Endothelial cell of umbilical vein (primary cell): ENCODE data around the gene C11orf71. TPM values are rescaled to one million over a fixed set of nuclear protein-coding genes. Genes with fewer than 3 reads are reported as not detected.

ENCODE experiments used
- BruUV-seq: library from RNA; stranded (reverse); fragments of 400-500 nt; replicated peaks from 2 replicates; lab custom pipeline; 2021; lab: Mats Ljungman, UMichigan
- CTCF ChIA-PET: fragments of 300-600, 350-600 bp; sonication (Branson Sonifier 250); formaldehyde crosslinking; loops from one replicate; lab custom pipeline; 2021; ENCODE audit warnings: antibody characterized with exemption, inconsistent platforms; lab: Charles Lee
- POLR2A ChIA-PET: fragments of 300-600, 350-600 bp; sonication (Branson Sonifier 250); formaldehyde crosslinking; loops from one replicate; lab custom pipeline; 2021; ENCODE audit warnings: antibody characterized with exemption, inconsistent platforms; lab: Charles Lee
- DNase-seq: peaks from one replicate; pipeline ENCODE4 v3.0.0-alpha.2; 2011; ENCODE audit warnings: low read depth, low spot score
- FAIRE-seq: peaks from 2 replicates; lab custom pipeline; 2011; peaks lifted over from hg19 to GRCh38; lab: Jason Lieb, UNC
- H2AFZ ChIP-seq: 2 replicates; pipeline ENCODE4 v1.6.0; 2012; ENCODE audit warnings: low read depth, low read length, control low read depth, inconsistent platforms
- H3K27ac ChIP-seq: 2 replicates; pipeline ENCODE4 v1.5.1; 2011; ENCODE audit warnings: low read depth, mild to moderate bottlenecking, control low read depth, low read length, moderate library complexity; ENCODE audit not compliant: insufficient read depth
- H3K27me3 ChIP-seq, 2 experiments: 2 replicates each; pipeline versions ENCODE4 v1.6.0 to v1.6.1; 2011; ENCODE audit warnings: low read length in 2 of 2, mixed read lengths in 1 of 2; ENCODE audit not compliant: control insufficient read depth in 2 of 2, insufficient read depth in 2 of 2
- H3K36me3 ChIP-seq, 2 experiments: 2 replicates in 1 of 2; 3 replicates in 1 of 2; pipeline ENCODE4 v1.5.1; 2011; ENCODE audit warnings: low read length in 2 of 2, mild to moderate bottlenecking in 1 of 2, moderate library complexity in 1 of 2; ENCODE audit not compliant: control insufficient read depth in 2 of 2, insufficient read depth in 2 of 2; ENCODE audit errors: extremely low read depth in 1 of 2
- H3K4me1 ChIP-seq: 3 replicates; pipeline ENCODE4 v1.5.1; 2011; ENCODE audit warnings: mild to moderate bottlenecking, low read length; ENCODE audit not compliant: control insufficient read depth, insufficient read depth; ENCODE audit errors: extremely low read depth
- H3K4me2 ChIP-seq: 2 replicates; pipeline ENCODE4 v1.6.1; 2011; ENCODE audit warnings: low read length, control low read depth, mixed read lengths; ENCODE audit not compliant: insufficient read depth
- H3K4me3 ChIP-seq, 3 experiments: fragments of 200-600 bp in 1 of 3; sonication (generic), shearing (Covaris generic) in 1 of 3; replicated peaks in 1 of 3; 2 replicates each; pipeline ENCODE4 v1.5.1; 2011 to 2016; ENCODE audit warnings: control low read depth in 3 of 3, low read length in 3 of 3, mild to moderate bottlenecking in 2 of 3, inconsistent platforms in 1 of 3, low read depth in 1 of 3, moderate library complexity in 1 of 3; ENCODE audit not compliant: insufficient read depth in 1 of 3
- H3K79me2 ChIP-seq: 2 replicates; pipeline ENCODE4 v1.6.0; 2012; ENCODE audit warnings: low read length, inconsistent platforms; ENCODE audit not compliant: control insufficient read depth, insufficient read depth
- H3K9ac ChIP-seq: replicated peaks from 2 replicates; pipeline ENCODE3; 2011; ENCODE audit warnings: low read length, control low read depth; ENCODE audit not compliant: insufficient read depth; ENCODE audit errors: extremely low read depth
- H3K9me1 ChIP-seq: replicated peaks from 3 replicates; pipeline ENCODE4 v1.6.0; 2011; ENCODE audit warnings: mild to moderate bottlenecking, low read length; ENCODE audit not compliant: control insufficient read depth, insufficient read depth; ENCODE audit errors: extremely low read depth
- H3K9me3 ChIP-seq: replicated peaks from 2 replicates; pipeline ENCODE4 v1.5.1; 2012; ENCODE audit warnings: low read length, inconsistent platforms; ENCODE audit not compliant: control insufficient read depth, insufficient read depth
- H4K20me1 ChIP-seq: replicated peaks from 2 replicates; pipeline ENCODE3; 2011; ENCODE audit warnings: mild to moderate bottlenecking, low read length; ENCODE audit not compliant: control insufficient read depth, insufficient read depth; ENCODE audit errors: extremely low read depth
- EZH2 ChIP-seq: IDR thresholded peaks from 2 replicates; pipeline ENCODE4 v1.6.1; 2012; ENCODE audit warnings: borderline replicate concordance, low read depth, mild to moderate bottlenecking, moderate library complexity, low read length, inconsistent platforms; ENCODE audit not compliant: severe bottlenecking
- FOS ChIP-seq: IDR thresholded peaks from 2 replicates; pipeline ENCODE4 v1.6.1; 2011; ENCODE audit warnings: mild to moderate bottlenecking, low read length, moderate library complexity, borderline replicate concordance; ENCODE audit not compliant: insufficient read depth
- GATA2 ChIP-seq: IDR thresholded peaks from 2 replicates; pipeline ENCODE4 v1.7.0; 2011; ENCODE audit warnings: low read depth, mild to moderate bottlenecking, moderate library complexity, mixed read lengths, low read length; ENCODE audit not compliant: insufficient read length, insufficient read depth
- JUN ChIP-seq: IDR thresholded peaks from 2 replicates; pipeline ENCODE4 v1.6.1; 2011; ENCODE audit warnings: borderline replicate concordance, low read depth; ENCODE audit not compliant: insufficient read length, insufficient read depth
- MAX ChIP-seq: IDR thresholded peaks from 2 replicates; pipeline ENCODE4 v1.6.1; 2011; ENCODE audit not compliant: insufficient read depth, insufficient read length
- MYC ChIP-seq: IDR thresholded peaks from one replicate; pipeline ENCODE4 v1.6.1; 2011; ENCODE audit warnings: mild to moderate bottlenecking, low read depth, low read length
- POLR2A ChIP-seq: IDR thresholded peaks from 2 replicates; pipeline ENCODE4 v1.6.1; 2012; ENCODE audit warnings: low read depth, mild to moderate bottlenecking, control low read depth, low read length
- POLR2AphosphoS5 ChIP-seq: IDR thresholded peaks from 2 replicates; pipeline ENCODE4 v1.6.1; 2012; ENCODE audit warnings: low read depth, mild to moderate bottlenecking, control low read depth, low read length, moderate library complexity; ENCODE audit not compliant: insufficient read depth
- dilution Hi-C: fragments of 300-500 bp; cut with MboI; formaldehyde crosslinking; loops from one replicate; pipeline ENCODE4 v1.15.0; 2019; ENCODE audit warnings: low sequenced_read_pairs; ENCODE audit not compliant: extremely low pct_ligation_motif_present
- intact Hi-C: fragments of 100-400 bp; cut with micrococcal nuclease; formaldehyde crosslinking; loops from one replicate; pipeline ENCODE4 v1.10.0; 2022
- polyA plus RNA-seq, 4 experiments: library from polyadenylated mRNA; depleted of rRNA in 3 of 4; stranded (reverse) in 3 of 4; unstranded in 1 of 4; fragments of >200 nt; gene quantifications; 2 replicates each; pipeline versions ENCODE4 v1.2.1 to v1.2.3, GENCODE V29; 2011 to 2012; ENCODE audit warnings: missing spikeins in 1 of 4
- total RNA-seq: library from RNA; stranded (reverse); gene quantifications from 2 replicates; pipeline ENCODE4 v1.2.3, GENCODE V29; 2021
- TF ChIP-seq, protein P1 (sequence below), 2 donors: IDR thresholded peaks; 1 replicate in 1 of 2; 2 replicates in 1 of 2; pipeline ENCODE4 v1.5.1; 2011; ENCODE audit warnings: low read length in 2 of 2, mild to moderate bottlenecking in 2 of 2, moderate library complexity in 2 of 2, control low read depth in 1 of 2, inconsistent platforms in 1 of 2, low read depth in 1 of 2; ENCODE audit not compliant: insufficient read depth in 1 of 2; ENCODE audit errors: extremely low read depth in 1 of 2

Gene C11orf71
- total and polyA plus RNA-seq, 2 donors (not counting 3 experiments of a cell fraction or from before 2014, with no cell fraction given) = 4.0 to 6.9 TPM

DNA sequence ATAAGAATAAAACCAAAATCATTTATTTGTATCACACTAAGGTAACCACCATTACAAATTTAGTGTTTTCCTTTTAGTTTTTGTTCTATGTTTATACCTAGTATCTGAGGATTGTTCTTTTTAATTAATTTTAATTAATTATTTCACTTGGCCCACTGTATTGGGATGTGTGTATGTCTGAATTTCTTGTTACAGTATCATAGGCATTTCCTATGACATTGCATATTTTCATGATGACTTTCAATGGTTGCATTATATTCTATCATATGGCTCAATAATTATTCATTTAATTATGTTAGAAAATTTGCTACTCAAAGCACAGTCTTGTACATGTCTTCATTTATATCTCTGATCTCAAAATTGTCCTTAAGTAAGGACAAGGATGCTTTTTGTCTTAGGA, 41.0 kb downstream of the C11orf71 start:
- Histone ChIP-seq H3K9me3 (no peaks in the 10 kb centered on the region), H3K36me3 (no peaks in the 10 kb centered on the region), H3K79me2 (no peaks in the 10 kb centered on the region), H3K9ac (peak overlapping the region; percentile 14), H2AFZ (peak overlapping the region; percentile 54), H3K27me3 (no peaks in the 10 kb centered on the region), H3K4me3 (no peak overlapping the region), H3K27ac (peak overlapping the region; percentile 52), H3K4me2 (no peak overlapping the region), H3K9me1 (no peaks in the 10 kb centered on the region), H4K20me1 (no peaks in the 10 kb centered on the region), H3K4me1 (peaks cover 11% of the 10 kb centered on the region)
- BruUV-seq = no TSS peak
- dilution Hi-C loops = no loop called here
- ChIA-PET CTCF (interaction anchor here (1.1 kb wide), 1 partner anchor 12 kb away, joined by 5 read pairs; no protein-coding TSS in a partner anchor), POLR2A (interaction anchor here (1.0 kb wide), 1 partner anchor 7 kb away, joined by 3 read pairs; no protein-coding TSS in a partner anchor)
- peak; percentile 14 for DNase-seq
- no peak for FAIRE-seq
- no peak for TF ChIP-seq EZH2
- TF ChIP-seq FOS = peak; percentile 31
- TF ChIP-seq, protein P1, sequence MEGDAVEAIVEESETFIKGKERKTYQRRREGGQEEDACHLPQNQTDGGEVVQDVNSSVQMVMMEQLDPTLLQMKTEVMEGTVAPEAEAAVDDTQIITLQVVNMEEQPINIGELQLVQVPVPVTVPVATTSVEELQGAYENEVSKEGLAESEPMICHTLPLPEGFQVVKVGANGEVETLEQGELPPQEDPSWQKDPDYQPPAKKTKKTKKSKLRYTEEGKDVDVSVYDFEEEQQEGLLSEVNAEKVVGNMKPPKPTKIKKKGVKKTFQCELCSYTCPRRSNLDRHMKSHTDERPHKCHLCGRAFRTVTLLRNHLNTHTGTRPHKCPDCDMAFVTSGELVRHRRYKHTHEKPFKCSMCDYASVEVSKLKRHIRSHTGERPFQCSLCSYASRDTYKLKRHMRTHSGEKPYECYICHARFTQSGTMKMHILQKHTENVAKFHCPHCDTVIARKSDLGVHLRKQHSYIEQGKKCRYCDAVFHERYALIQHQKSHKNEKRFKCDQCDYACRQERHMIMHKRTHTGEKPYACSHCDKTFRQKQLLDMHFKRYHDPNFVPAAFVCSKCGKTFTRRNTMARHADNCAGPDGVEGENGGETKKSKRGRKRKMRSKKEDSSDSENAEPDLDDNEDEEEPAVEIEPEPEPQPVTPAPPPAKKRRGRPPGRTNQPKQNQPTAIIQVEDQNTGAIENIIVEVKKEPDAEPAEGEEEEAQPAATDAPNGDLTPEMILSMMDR (IDR thresholded peaks at IDR 0.05; ENCODE audit: extremely low read depth in 1 of 2, insufficient read depth in 1 of 2, low read depth in 1 of 2, low read length in 2 of 2) = no peak
- no peak for TF ChIP-seq MAX
- TF ChIP-seq GATA2 = no peak
- no peak for TF ChIP-seq JUN
- no peak for TF ChIP-seq POLR2AphosphoS5
- no peak for TF ChIP-seq POLR2A
- no peak for TF ChIP-seq MYC
- intact Hi-C loops = no loop called here
